ENCODE data around the gene GMDS.

GMDS gene

DNA sequence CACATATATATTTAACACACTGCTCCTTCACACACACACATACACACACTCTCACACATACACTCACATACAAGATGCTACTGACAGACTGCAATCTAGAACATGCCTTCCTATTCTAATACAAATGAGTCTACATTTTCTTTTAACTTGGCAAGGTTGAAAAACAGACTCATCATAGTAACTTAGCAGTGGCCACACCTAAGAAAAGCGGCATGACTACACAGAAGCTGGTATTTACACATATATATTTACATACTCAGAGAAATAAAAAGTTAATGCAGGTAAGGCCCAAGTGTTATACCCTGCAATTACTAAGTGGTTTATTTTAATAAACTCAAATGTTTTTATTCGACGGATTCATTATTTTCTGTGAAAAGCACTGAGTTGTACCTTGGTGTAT lies 426.4 kb downstream of the GMDS start:
- no peak for DNase-seq

DNA sequence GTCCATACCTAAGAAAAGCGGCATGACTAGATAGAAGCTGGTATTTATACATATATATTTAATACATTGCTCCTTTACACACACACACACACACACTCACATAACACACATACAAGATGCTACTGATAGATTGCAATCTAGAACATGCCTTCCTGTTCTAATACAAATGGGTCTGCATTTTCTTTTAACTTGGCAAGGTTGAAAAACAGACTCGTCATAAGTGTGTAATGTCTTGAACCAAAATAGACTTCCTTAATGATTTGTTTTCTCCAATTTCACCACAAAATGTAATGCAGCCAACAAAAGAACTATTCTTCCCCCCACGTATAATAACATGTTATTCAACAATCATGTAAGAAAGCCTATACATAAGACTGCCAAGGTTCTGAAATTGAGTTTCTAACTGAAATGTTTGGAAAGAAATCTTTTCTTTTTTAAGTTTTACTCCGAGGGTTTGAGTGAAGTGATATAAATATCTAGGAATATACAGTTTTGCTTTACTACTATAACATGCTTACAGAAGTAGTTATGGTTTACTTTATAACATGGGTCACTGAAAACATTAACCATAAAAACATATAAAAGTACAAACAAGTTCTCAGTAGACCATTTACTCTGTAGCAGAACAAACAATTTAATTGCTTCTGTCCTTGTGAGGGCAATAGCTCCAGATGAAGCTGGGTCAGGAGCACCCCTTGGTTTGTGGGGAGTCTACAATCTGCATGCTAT lies 428.2 kb downstream of the GMDS start:
- DNase-seq, result no peak

DNA sequence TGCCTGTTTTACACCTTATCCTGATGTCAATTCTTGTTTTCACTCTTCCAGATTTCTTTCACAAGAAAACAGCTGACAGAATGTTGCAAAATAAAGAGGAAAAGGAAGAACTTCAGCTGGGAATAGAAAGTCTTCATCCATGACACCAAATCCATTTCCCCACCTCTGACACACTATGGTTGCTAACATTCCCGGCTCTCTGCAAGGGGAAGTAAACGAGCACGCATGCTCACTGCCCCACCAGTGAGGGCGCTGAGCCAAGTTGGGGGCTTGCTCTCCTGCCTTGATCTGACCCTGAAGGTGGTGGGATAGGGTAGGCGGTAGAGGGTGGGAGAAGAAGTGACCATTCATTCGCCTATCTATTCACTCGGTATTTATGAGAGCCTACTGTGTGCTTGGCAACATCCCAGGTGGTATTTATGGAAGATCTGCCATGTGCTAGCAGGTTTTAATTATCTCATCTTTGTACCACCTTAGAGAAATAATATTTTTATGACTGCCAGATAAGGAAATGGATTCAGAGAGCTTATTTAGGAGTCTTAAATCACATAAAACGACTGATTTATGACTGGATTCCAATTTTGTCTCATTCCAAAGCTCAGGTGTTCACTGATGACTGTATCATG lies 429.5 kb downstream of the GMDS start:
- no peak for DNase-seq

DNA sequence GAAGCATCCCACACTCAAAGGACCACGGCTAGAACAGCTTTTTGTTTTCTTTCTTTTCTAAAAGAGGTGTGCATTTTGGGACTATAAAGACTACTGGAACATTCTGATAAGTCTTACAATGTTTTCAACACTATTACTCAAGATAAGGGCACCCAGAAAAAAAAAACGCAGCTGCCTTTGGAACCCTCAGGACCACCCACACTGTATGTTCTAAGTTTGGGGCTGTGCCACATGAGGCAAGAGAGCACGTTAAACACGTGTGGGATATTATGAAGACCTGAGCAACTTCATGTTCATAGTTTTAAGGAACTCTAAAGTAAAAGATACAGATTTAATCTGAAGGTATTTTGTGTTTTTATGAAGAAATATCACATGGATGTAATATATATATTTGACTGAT lies 431.1 kb downstream of the GMDS start:
- DNase-seq, result no peak

DNA sequence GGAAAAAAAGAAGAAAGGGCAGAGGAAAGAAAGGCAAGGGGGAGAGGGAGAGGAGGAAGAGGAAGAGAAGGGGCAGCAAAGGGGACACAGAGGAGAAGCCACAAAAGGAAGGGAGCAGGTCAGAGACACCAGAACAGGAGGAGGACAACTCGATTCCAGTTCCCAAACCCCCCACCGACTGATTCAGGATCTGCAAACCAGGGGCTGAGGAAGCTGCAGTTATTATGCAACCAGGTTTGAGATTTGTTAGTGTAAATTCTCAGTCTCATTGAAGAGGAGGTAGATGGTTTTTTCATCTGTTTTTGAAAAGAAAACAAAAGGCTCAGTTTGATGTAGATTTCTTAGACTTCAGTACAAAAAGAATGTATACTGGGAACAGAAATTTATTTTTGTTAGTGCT lies 432.9 kb downstream of the GMDS start:
- no peak for DNase-seq

DNA sequence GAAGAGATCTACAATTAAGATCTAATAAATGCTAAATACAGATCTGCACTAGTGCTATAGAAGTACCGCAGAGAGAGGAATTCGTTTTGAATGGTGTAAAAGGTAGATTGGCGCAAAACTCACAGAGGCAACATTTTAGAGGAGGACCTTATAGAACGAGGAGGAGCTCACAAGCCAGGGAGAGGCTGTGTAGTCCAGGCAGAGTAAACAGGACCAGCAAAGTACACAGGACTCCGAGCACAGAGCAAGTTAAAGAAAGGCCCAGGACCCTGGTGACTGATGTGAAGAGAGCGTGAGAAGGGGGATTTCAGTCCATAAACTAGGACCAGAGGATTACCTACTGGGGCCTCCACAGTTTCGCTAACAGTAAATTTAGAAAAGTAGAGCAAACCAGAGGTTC lies 433.4 kb downstream of the GMDS start:
- DNase-seq, result no peak

DNA sequence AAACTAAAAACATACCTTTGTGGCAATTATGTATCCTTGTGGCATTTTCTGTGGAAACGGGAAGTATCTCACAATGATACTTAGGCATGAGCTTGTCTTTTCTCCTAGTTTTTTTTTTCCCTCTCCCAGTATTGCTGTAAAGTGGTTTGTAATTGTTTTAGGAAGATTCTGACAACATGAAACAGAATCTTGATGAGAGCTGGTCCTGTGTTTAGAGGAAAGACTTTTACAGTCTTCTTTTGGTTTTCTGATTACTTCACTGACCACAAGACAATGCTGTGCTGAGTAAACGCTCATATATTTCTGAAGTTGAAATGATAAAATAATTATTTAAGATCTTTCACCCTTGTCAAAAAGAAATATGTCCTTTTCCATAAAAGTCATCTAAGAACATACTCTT lies 434.5 kb downstream of the GMDS start:
- no peak for DNase-seq

DNA sequence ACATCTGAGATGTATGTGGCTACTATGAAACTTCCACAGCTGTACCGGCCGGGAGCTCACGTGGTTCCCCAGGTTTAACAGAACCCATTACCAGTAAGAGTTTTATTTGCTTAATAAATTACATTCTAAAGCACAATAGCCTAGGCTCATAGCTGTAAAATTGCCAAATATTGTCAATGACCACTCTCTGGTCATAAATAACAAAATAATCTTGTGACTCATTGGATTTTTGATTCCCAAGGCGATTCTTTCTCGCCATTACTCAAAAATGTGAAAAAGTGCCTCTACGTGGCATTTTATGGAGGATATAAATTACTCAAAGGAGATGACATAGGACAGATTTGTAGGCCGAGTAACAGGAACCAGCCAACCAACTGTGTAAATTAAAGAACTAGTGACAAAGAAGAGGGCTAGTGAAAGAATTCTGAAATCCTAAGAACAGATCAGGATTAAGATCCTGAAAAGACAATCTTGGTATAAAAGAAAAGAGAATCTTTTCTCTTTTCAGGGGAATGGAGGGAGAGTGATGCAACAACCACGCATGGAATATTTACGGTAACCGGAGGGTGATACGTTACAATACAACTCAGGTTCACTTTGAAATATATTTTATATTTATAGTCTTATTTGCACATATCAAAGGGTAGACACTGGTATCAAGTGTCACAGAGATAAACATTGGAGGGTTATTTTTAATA lies 436.0 kb downstream of the GMDS start:
- no peak for DNase-seq

DNA sequence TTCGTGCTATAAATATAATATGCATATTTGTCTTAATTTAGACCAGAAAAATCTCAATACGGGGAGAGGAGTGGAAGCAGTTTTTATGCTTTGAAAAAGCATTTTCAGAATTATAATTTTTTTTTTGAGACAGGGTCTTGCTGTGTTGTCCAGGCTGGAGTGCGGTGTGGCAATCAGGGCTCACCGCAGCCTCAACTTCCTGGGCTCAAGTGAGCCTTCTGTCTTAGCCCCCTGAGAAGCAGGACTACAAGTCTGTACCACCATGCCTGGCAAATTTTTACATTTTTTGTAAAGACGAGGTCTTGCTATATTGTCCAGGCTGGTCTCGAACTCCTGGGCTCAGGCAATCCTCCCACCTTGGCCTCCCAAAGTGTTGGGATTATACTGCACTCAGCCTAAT lies 438.5 kb downstream of the GMDS start:
- no peak for DNase-seq

DNA sequence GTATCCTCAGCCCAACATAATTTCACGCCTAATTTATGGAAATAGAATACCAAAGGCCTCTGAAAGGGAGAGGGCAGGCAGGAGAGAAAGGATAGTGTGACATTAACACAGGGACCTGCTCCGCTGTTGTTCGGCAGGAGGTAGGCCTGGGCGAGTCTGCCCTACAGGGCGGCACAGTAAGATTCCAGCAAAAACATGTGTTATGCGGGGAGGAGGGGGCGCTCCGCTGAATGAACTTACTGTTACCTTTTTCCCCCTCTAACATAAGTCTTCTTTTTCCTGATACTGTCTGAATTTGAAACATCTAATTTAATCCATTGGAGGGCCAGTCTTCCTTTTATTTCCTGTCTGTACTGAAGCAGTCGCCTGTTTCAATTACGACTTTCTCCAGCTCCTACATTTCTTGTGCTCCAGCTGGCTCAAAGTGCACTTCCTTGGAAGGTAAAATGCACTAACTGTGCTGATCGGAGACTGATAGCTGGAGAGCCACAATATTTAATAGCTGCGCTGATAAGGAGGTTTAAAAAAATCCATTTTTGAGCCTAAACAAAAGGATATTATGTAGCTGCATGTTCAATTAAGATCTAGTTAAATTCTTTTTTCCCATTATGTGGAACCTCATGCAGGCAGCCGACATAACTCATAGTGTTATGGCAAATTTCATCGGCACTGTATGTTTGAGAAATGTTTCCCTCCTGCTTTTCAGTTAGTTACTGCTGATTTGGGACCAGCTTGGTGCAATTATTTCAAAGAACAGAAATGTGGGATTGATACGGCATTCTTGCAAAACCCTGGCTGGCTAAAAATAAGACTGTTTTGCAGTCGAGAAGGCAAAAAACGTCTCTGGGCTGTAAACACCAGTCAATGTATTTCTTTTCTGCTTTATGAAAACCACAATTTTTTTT lies 442.7 kb downstream of the GMDS start:
- DNase-seq, result no peak

DNA sequence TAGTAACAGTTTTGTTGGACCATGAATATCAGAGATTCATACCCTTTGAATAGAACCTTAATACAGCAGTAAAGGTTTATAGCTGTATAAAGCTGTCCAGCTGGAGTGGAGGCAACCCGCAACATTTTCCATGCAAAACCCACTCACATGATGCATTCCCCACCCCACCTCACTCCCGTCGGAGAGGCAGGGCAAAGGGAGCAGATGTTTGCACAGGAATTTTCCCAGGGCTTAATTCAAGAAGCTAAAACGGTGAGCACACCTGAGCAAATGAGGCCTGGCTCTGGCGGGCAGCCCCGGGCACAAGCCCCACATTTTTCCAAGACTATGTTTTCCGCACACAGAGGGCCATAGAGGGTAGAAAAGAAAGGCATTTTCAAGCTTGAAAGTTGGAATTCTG lies 444.0 kb downstream of the GMDS start:
- no peak for DNase-seq

DNA sequence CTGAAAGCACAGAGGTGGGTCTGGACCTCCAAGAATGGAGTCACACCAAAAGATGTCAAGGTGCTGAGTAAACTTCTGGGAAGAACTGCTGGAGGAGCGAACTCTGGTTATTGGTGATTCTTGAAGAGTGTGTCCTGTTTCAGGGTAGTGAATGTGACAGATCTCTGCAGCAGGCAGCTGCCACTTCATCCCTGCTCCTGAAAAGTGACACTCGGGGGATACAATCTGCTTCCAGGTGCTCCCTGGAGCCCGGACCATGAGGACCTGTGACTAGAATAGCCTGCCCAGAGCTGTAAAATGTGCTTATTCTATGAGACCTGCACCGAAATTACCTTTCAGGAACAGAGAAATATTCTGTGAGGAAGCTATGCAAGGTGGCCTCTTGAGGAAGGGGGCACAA lies 444.6 kb downstream of the GMDS start:
- no peak for DNase-seq

DNA sequence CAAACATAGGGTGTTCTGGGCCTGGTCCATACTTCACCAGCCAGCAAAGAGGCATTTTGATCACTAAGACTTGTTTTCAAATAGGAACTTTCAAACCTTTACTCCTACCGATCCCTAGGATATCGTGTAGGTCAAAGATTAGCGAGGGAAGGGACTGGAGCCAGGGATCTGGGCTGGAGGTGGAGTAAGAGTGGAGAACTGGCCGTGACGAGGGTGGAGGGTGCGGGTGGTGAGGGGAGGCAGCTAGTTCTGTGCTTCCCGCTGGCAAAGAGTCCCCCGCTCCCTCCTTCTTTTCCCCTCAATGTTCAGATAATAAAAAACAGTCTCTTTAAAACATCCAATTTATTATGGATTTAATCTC lies 446.5 kb downstream of the GMDS start:
- DNase-seq, result no peak

DNA sequence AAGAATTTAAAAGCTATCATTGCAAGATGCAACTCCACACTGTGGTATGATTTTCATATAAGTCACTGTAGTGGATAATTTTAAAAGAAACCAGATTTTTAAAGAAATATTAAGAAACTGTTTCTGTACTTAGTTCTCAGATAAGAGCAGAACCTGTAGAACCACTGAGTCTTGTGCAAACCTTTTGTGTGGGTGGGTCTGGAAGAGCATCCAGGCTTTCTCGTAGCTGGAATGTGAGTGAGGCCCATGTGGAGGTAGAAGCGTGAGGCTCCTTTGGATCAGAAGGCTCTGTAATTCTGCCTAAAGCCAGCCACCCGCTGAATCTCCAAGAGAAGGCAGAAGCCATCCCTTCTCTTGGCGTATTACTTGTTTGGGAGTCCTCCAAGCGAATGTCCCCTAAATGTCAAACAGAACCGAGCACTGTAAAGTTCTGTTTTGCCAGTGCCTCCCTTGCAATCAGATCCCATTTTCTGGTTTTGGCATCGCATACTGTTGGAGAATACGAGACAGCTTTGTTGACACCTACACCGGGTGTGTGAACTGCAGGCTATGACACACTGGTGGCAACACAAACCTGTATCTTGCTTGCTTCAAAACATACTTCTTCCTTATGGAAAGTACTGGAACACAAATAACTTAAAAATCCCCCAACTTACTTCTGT lies 447.0 kb downstream of the GMDS start:
- DNase-seq, result no peak

DNA sequence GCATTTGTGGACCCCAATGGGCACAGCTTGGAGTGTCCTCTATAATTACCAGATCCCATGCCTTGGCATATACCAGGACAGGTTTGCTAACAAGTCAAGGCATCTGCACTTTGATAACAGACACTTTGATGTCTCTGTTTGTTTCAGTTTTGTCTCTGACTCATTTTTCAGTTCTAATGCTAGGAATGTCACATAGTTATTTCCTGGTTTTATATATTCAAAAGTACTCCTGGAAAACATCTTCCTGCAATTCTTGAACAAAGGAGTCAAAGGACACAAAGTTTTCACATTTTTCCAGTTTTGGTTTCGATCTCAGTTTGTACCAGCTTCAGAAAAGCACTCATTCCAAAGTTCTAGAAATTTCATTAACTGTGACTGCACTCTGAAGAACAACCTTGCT lies 447.6 kb downstream of the GMDS start:
- DNase-seq, result no peak

DNA sequence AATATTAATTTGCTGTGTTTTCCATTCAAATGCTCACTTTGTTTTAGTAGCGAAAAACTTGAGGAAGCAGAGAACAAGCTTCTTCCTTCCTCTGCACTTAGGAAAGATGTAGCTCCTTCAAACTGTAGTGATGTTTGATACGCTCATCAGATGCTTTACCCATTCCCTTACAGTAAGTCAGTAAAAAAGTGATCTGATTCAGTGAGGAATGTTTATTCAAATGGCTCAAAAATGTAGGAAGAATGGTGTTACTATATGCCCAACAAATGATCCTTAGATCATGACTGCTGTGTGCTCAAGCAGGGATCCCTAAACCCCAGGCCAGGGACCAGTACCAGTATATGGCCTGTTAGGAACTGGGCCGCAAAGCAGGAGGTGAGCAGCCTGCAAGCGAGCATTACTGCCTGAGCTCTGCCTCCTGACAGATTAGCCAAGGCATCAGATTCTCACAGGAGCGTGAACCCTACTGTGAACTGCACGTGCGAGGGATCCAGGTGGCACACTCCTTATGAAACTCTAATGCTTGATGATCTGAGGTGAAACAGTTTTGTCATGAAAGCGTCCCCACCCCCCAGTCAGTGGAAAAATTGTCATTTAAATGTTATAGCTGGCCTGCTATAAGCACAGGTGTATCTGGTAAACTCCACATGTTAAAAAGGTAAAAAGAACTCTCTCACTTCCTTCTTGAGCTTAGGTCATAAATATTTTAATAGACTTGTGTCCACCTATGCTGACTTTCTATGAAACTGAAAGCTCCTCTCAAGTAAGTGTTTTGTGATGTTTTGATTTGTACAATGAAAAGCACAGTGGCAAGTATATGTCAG lies 448.5 kb downstream of the GMDS start:
- no peak for DNase-seq

DNA sequence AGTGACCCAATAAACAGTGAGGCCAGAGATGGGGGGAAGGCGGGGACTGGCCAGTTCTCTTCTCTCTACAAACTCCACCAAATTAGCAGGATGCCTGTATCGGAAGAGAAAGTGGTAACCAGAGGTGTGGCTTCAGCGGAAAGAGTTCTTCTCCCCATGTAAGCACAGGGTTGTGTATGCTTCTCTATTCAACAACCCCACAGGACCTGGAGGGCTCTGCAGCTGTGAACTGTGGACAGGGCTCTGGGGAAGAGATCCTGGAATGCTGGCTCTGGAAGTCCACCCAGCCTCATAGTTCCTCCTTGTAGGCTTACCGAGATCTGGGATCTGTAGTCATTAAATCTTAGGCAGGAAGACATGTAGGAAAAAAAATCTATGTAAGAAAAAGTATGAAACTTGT lies 449.5 kb downstream of the GMDS start:
- DNase-seq, result no peak

DNA sequence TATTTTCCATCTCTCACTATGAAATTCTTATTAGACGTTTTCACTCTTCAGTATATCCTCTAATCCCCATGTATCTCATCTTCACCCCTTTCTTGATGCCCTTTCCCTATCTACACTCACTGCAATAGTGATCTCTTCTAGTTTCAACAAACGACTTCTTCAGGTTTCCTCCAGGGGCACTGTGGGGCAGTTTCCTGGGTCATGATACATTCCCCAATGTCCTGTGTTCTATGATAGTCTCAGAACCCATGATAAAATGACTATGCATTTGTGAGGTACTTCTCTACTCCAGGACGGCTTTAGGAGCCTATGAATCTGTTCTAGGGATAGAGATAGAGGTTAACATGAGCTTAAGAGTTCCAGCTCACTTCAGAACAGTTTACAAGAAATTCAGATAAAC lies 452.4 kb downstream of the GMDS start:
- peak; percentile 39 for DNase-seq

DNA sequence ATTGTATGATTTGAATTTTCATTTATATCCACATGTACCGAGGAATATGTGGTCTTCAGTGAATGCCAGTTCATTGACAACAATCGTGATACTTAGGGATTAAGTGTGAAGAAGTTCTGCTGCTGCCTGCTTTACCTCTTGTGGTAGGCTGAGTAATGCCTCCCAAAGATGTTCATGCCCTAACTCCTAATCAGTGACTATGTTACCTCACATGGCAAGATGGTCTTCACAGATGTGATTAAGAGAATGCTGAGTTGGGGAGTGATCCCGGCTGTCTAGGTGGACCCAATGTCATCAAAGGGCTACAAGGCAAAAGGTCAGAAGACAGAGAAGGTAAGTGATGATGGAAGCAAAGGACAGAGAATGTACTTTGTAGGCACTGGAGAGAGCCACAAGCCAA lies 454.7 kb downstream of the GMDS start:
- DNase-seq, result no peak

DNA sequence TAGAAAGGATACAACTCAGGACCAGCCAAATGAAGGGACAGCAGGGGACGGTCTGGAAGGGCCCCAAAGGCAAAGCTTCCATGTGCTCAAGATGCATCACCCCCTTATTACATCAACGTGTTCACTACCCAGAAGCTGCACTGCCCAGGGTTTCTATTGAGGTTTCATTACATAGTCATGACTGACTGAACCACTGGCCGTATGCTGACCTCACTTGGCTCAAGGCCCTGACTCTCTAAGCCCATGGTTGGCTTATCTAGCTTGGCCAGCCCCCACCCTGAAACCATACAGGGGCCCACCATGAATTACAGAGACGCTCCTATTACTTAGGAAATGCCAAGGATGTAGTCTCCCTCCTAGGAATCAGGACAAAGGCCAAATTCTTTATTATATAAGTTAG lies 456.3 kb downstream of the GMDS start:
- no peak for DNase-seq

DNA sequence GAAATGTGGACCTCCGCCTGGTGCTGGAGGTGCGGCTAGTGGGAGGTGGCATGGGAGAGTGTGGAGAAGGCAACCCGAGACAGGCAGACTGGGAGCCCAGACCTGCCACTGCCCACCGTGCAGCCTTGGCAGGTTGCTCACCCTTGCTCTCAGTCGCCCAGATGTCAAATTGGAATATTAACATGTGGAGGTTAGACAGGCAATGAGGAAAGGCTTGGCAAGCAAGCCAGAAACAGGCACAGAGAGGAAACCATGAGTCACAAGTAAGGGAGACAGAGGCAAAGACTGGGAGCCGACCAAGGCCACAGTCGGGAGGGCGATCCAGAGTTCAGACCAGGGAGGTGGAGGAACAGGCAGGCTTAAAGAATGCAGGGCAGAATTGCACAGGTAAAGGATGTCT lies 457.5 kb downstream of the GMDS start:
- DNase-seq, result no peak

Data from activated CD4-positive, alpha-beta T cell treated with anti-CD3 and anti-CD28 coated beads, Interleukin-10, Interleukin-2, amounts not matched to agents 100 ng/mL and 50 ng/mL, durations not matched to agents 16 hours and 8 hours (primary cell).